Measurements from ENCODE around the gene MORN2. TPM values are rescaled to one million over a fixed set of nuclear protein-coding genes. Genes with fewer than 3 reads are reported as not detected.

The MORN2 gene
- total and polyA plus RNA-seq, 9 of the 15 experiments (the other 6 are each of a cell fraction or from before 2014, with no cell fraction given), result 10.4 to 39.5 (median 20.8) TPM

GRCh38 chr2:38863061-38863695, 12.6 kb upstream of the MORN2 start:
- FAIRE-seq, result no peak
- Histone ChIP-seq H3K27ac (ENCODE audit: extremely low read depth, low read depth, low read length) (no peak overlapping the region), H3K9me1 (ENCODE audit: control insufficient read depth, insufficient read depth, low read length) (no peaks in the 10 kb centered on the region), H3K79me2 (ENCODE audit: control insufficient read depth, insufficient read depth, low read length) (no peaks in the 10 kb centered on the region), H3K9me3 (replicated peaks; ENCODE audit: control insufficient read depth, insufficient read depth, low read depth, low read length) (no peaks in the 10 kb centered on the region), H3K4me3 (no peak overlapping the region), H3K4me1 (replicated peaks in 1 of 2; ENCODE audit: control insufficient read depth in 2 of 2, insufficient read depth in 2 of 2, low read length in 2 of 2) (no peaks in the 10 kb centered on the region), H2AFZ (ENCODE audit: low read depth, low read length) (no peak overlapping the region), H4K20me1 (replicated peaks; ENCODE audit: control insufficient read depth, insufficient read depth, low read length) (no peaks in the 10 kb centered on the region), H3K36me3 (ENCODE audit: control insufficient read depth, insufficient read depth, low read length) (peaks cover 56% of the 10 kb centered on the region), H3K9ac (ENCODE audit: insufficient read depth in 1 of 2, low read depth in 2 of 2, low read length in 2 of 2) (no peak overlapping the region), H3K27me3 (ENCODE audit: control insufficient read depth in 2 of 2, insufficient read depth in 2 of 2, low read length in 2 of 2) (no peaks in the 10 kb centered on the region), H3K4me2 (ENCODE audit: insufficient read depth, low read length) (no peak overlapping the region)
- no peak for TF ChIP-seq CXXC5 (CRISPR knock-in tag; IDR thresholded peaks at IDR 0.05)
- TF ChIP-seq SMAD1 (IDR thresholded peaks at IDR 0.05; ENCODE audit: low read depth, low read length, partially characterized antibody), result no peak
- no peak for TF ChIP-seq HBP1 (CRISPR knock-in tag; IDR thresholded peaks at IDR 0.05)
- TF ChIP-seq ZNF707 (CRISPR knock-in tag; conservative IDR thresholded peaks at IDR 0.05), result no peak
- TF ChIP-seq ZNF584 (CRISPR knock-in tag; IDR thresholded peaks at IDR 0.05; ENCODE audit: low read depth), result no peak
- no peak for TF ChIP-seq NFATC3 (IDR thresholded peaks at IDR 0.05)
- no peak for TF ChIP-seq CSDE1 (IDR thresholded peaks at IDR 0.05)
- no peak for TF ChIP-seq TBL1XR1 (IDR thresholded peaks at IDR 0.05; ENCODE audit: low read length in 2 of 2)
- TF ChIP-seq PYGO2 (tag; IDR thresholded peaks at IDR 0.05), result no peak
- no peak for TF ChIP-seq BRF2 (IDR thresholded peaks at IDR 0.05; ENCODE audit: borderline replicate concordance, insufficient read depth, insufficient read length)
- TF ChIP-seq FOXJ3 (CRISPR knock-in tag; IDR thresholded peaks at IDR 0.05), result no peak
- no peak for TF ChIP-seq ZBTB43 (CRISPR knock-in tag; IDR thresholded peaks at IDR 0.05)
- TF ChIP-seq KLF6 (CRISPR knock-in tag; IDR thresholded peaks at IDR 0.05; ENCODE audit: borderline replicate concordance), result no peak
- no peak for TF ChIP-seq MAX (CRISPR knock-in tag; IDR thresholded peaks at IDR 0.05)
- no TSS peak for BruUV-seq (replicated peaks)
- intact Hi-C loops (cut with micrococcal nuclease) (no loop called here), in situ Hi-C loops (cut with MboI) (no loop called here)
- ATAC-seq, result no peak
- POLR2A ChIA-PET, result interaction anchor here (0.6 to 2.0 kb wide), 3 partner anchors 18 to 173 kb away, joined by 3 to 6 read pairs (median 3); partner anchors contain the start of gene SRSF7
- DNase-seq (ENCODE audit: extremely low read depth in 1 of 4, low spot score in 3 of 4), result no peak
- WGBS (ENCODE audit: insufficient coverage, low coverage, missing lambda C conversion rate), result 72% methylated on average over 2 of the region's 2 CpGs
- CTCF ChIA-PET (ENCODE audit: low intra/inter-chr PET ratio), result no interaction called here

All from K562 (cell line).